Pancreas (tissue), 10 donors: ENCODE data around the gene PIAS2. TPM values are rescaled to one million over a fixed set of nuclear protein-coding genes. Genes with fewer than 3 reads are reported as not detected.
"Not testable (repeated sequence)": the region's sequence is repeated elsewhere in the genome, so short reads cannot be mapped to it uniquely, and the experiment has no call there.

Experiments
- ATAC-seq, 4 donors: fragments of 200-7000 bp; cut with Tn5 transposase; one replicate each; pipeline versions ENCODE4 v1.8.0 to v1.9.1; 2020; ENCODE audit warnings: mild to moderate bottlenecking in 4 of 4, moderate library complexity in 4 of 4
- DNase-seq, 6 donors: peaks; one replicate each; pipeline ENCODE4 v3.0.0-alpha.2; 2020
- FAIRE-seq: peaks from 2 replicates; lab custom pipeline; 2012; peaks lifted over from hg19 to GRCh38; lab: Jason Lieb, UNC
- H3K27ac ChIP-seq, 4 donors: fragments of 200-600 bp; sonication (generic); 1 replicate in 3 of 4; 2 replicates in 1 of 4; pipeline versions ENCODE4 v1.5.0 to v1.8.0; 2020
- H3K27me3 ChIP-seq, 4 donors: fragments of 200-600 bp; one replicate each; pipeline ENCODE4 v1.8.0; 2021
- H3K36me3 ChIP-seq, 3 donors: fragments of 200-600 bp; sonication (generic) in 1 of 3; one replicate each; pipeline versions ENCODE4 v1.5.0 to v1.8.0; 2020 to 2021
- H3K4me1 ChIP-seq, 3 donors: fragments of 200-600 bp; one replicate each; pipeline ENCODE4 v1.8.0; 2021
- H3K4me3 ChIP-seq, 4 donors: fragments of 200-600 bp; sonication (generic) in 2 of 4; one replicate each; pipeline versions ENCODE4 v1.5.0 to v1.8.0; 2020 to 2021
- H3K9me3 ChIP-seq, 4 donors: fragments of 200-600 bp; one replicate each; pipeline ENCODE4 v1.8.0; 2021
- CTCF ChIP-seq, 4 donors: fragments of 200-600 bp; sonication (generic) in 3 of 4; IDR thresholded peaks; one replicate each; pipeline versions ENCODE4 v1.5.0 to v1.8.0; 2021; ENCODE audit warnings: antibody characterized with exemption in 4 of 4
- WGBS, 2 donors: extraction: QIAGEN DNeasy Blood & Tissue Kit; methylation state at CpG; one replicate each; pipeline ENCODE4 v1.1.7; 2013; 5-methylcytosine and 5-hydroxymethylcytosine counted together
- intact Hi-C, 3 donors: fragments of 100-400 bp; cut with DNase I; formaldehyde crosslinking; loops; one replicate each; pipeline versions ENCODE4 v1.11.1 to v1.14.2; 2022
- polyA plus RNA-seq, 2 donors: library from polyadenylated mRNA; stranded (reverse); fragments of 200-250 nt; gene quantifications; one replicate each; pipeline ENCODE4 v1.2.3, GENCODE V29; 2013
- total RNA-seq, 6 donors: library from RNA; stranded (reverse); fragmentation: NEBNext Ultra II Directional in 4 of 6; extraction: Animal tissue kit (Norgen Biotek cat#: 25700) in 4 of 6; gene quantifications; one replicate each; pipeline versions ENCODE4 v1.2.1 to v1.2.4, GENCODE V29; 2021 to 2023
- donor health status: healthy with polysubstance abuse.
- donor health status: DM: no; HTN: no; CAD: no; lungs with moderate emphysema.
- donor health status: DM: no; HTN: no; CAD: no.
- donor health status: control.
- donor health status: control.
- donor health status: Bipolar disorder and iron deficiency.
- donor health status: DM: yes; HTN: yes; CAD: no.
- donor health status: DM: no; HTN: no; CAD: no.
- donor health status: DM: no; HTN: no; CAD: no.
- donor health status: DM: yes; HTN: yes; CAD: no.

PIAS2 gene
- total and polyA plus RNA-seq, 8 donors = 2.8 to 17.6 (median 11.4) TPM

GRCh38 chr18:46867367-46868143, 49.8 kb downstream of the PIAS2 start:
- no peak for ATAC-seq
- no peak for TF ChIP-seq CTCF (IDR thresholded peaks at IDR 0.05)

GRCh38 chr18:46866523-46866922, 50.8 kb downstream of the PIAS2 start:
- H3K27me3 ChIP-seq = no peaks in the 10 kb centered on the region
- no peak for FAIRE-seq
- H3K9me3 ChIP-seq = no peaks in the 10 kb centered on the region
- no peaks in the 10 kb centered on the region for H3K36me3 ChIP-seq
- DNase-seq = no peak
- no peak overlapping the region for H3K27ac ChIP-seq
- intact Hi-C loops = no loop called here
- H3K4me1 ChIP-seq = no peaks in the 10 kb centered on the region
- H3K4me3 ChIP-seq = no peak overlapping the region
- ATAC-seq = no peak
- TF ChIP-seq CTCF (IDR thresholded peaks at IDR 0.05) = no peak
- 82 to 84% methylated on average over 2 of the region's 2 CpGs for WGBS, 2 donors

More at GRCh38 chr18:46867367-46868143, 49.8 kb downstream of the PIAS2 start:
- Histone ChIP-seq H3K4me3 (no peak overlapping the region), H3K27ac (no peak overlapping the region), H3K27me3 (no peaks in the 10 kb centered on the region), H3K36me3 (no peaks in the 10 kb centered on the region), H3K4me1 (no peaks in the 10 kb centered on the region), H3K9me3 (no peaks in the 10 kb centered on the region)
- intact Hi-C loops = no loop called here
- DNase-seq (no peak), FAIRE-seq (no peak)

- DNase-seq, H3K9me3 ChIP-seq, intact Hi-C loops, H3K4me3 ChIP-seq, H3K36me3 ChIP-seq, FAIRE-seq, ATAC-seq, H3K27me3 ChIP-seq, H3K27ac ChIP-seq, H3K4me1 ChIP-seq: not testable (repeated sequence)
- 96 to 97% methylated on average over 8 of the region's 8 CpGs for WGBS, 2 donors
Measured at GRCh38 chr18:46865245-46865644, 52.1 kb downstream of the PIAS2 start.

GRCh38 chr18:46859855-46860254, 57.5 kb downstream of the PIAS2 start:
- H3K36me3 ChIP-seq = no peaks in the 10 kb centered on the region
- intact Hi-C loops = no loop called here
- H3K4me3 ChIP-seq = no peak overlapping the region
- WGBS, 2 donors = 90 to 93% methylated on average over 2 of the region's 2 CpGs
- H3K27ac ChIP-seq = no peak overlapping the region
- FAIRE-seq (no peak), DNase-seq (no peak), ATAC-seq (no peak)
- no peaks in the 10 kb centered on the region for H3K9me3 ChIP-seq
- TF ChIP-seq CTCF (IDR thresholded peaks at IDR 0.05) = no peak
- H3K4me1 ChIP-seq = no peaks in the 10 kb centered on the region
- H3K27me3 ChIP-seq = no peaks in the 10 kb centered on the region

- H3K27me3 ChIP-seq = no peaks in the 10 kb centered on the region
Measured at GRCh38 chr18:46858290-46858689, 59.0 kb downstream of the PIAS2 start.

More at GRCh38 chr18:46858290-46858689, 59.0 kb downstream of the PIAS2 start:
- WGBS, 2 donors = 98 to 99% methylated on average over 4 of the region's 4 CpGs
- FAIRE-seq (no peak), DNase-seq (no peak), ATAC-seq (no peak)
- Histone ChIP-seq H3K27ac (no peak overlapping the region), H3K4me1 (no peaks in the 10 kb centered on the region), H3K4me3 (no peak overlapping the region), H3K36me3 (no peaks in the 10 kb centered on the region), H3K9me3 (no peaks in the 10 kb centered on the region)
- no peak for TF ChIP-seq CTCF (IDR thresholded peaks at IDR 0.05)
- intact Hi-C loops = no loop called here
